ENCODE data around the gene GVQW3.

GRCh38 chr11:76392870-76393269, 11.7 kb downstream of the GVQW3 start:
- TF ChIP-seq CTCF (IDR thresholded peaks at IDR 0.05), result no peak
- no peak for TF ChIP-seq POLR2A (IDR thresholded peaks at IDR 0.05)

Measured in lower leg skin (tissue), 3 donors.